Measurements from ENCODE around the gene CERCAM. TPM values are rescaled to one million over a fixed set of nuclear protein-coding genes. Genes with fewer than 3 reads are reported as not detected.
"Not testable (repeated sequence)": the region's sequence is repeated elsewhere in the genome, so short reads cannot be mapped to it uniquely, and the experiment has no call there.

The CERCAM gene
- total RNA-seq, 4 donors from 2014 or later = 25.1 to 70.7 (median 39.8) TPM

GRCh38 chr9:128420060-128420650 lies 502 bp upstream of the CERCAM start:
- Histone ChIP-seq H3K27ac (peak overlapping the region; percentile 78 to 93), H3K27me3 (peaks cover 0 to 3% of the 10 kb centered on the region in 2 donors), H3K9me3 (no peaks in the 10 kb centered on the region), H3K4me1 (peaks cover 0 to 6% of the 10 kb centered on the region in 2 donors), H3K4me3 (peak overlapping the region; percentile 63 to 94), H3K36me3 (no peaks in the 10 kb centered on the region)
- intact Hi-C loops (cut with DNase I; ENCODE audit: low total_unique reads) = no loop called here
- peak; percentile 64 to 80 for DNase-seq
- TF ChIP-seq POLR2A (IDR thresholded peaks at IDR 0.05) (no peak), CTCF (IDR thresholded peaks at IDR 0.05) (peak; percentile 61 to 97 (median 78))

DNA sequence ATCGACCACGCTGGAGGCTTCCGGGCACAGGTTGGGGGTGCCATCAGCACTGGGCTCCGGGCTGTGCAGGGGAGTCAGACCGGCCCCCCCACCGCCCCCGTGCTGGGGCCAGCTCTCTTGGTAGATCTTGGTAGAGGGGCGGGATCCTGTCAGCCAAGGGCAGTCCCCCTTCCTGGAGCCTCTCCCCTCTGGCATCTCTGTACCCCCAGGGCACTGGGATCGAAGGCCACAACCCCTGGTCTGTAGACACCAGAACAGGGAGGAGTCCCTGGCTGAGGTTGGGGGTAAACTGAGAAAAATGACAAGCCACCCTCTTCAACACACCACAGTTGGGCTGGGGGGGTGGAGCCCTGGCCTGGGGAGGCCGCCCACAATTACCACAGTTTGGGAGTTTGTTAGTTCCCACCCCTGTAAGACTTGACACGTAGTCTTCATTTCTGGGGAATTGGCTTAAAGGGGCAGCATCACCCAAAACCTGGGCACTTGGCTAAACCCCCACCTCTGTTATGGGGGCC lies 882 bp downstream of the CERCAM start:
- peak overlapping the region; percentile 78 to 93 for H3K27ac ChIP-seq
- intact Hi-C loops (cut with DNase I; ENCODE audit: low total_unique reads) = no loop called here

DNA sequence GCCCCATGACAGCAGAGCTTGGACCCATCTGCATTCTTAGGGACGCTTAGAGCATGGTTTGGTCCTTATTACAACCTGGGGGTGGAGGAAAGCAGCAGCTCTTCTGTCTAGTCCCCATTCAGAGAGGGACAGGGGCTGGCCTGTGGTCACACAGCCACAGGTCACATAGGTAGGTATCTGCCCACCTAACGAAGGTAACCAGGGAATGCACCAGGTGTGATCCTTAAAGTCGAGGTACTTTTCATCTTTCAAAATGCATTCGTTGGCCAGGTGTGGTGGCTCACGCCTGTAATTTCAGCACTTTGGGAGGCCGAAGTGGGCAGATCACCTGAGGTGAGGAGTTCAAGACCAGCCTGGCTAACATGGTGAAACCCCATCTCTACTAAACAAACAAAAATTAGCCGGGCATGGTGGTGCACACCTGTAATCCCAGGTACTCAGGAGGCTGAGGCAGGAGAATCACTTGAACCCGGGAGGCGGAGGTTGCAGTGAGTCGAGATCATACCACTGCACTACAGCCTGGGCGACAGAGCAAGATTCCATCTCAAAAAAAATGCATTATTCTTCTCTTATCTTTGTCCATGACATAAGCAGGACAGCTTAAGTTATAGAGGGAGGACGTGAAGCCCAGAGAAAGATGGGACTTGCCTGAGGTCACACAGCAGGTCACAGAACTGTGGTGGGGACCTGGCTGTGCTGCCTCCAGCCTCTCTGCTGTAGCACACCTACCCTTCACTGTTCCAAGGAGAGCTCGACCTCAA lies 1.5 kb downstream of the CERCAM start:
- H3K27ac ChIP-seq = peak overlapping the region; percentile 78 to 93
- H3K36me3 ChIP-seq; H3K4me1 ChIP-seq; H3K4me3 ChIP-seq; H3K27me3 ChIP-seq; DNase-seq; intact Hi-C loops (cut with DNase I; ENCODE audit: low total_unique reads); H3K9me3 ChIP-seq: not testable (repeated sequence)

More for the DNA sequence above, 882 bp downstream of the CERCAM start:
- no peaks in the 10 kb centered on the region for H3K36me3 ChIP-seq
- H3K4me3 ChIP-seq = peak overlapping the region; percentile 63 to 94
- TF ChIP-seq CTCF (IDR thresholded peaks at IDR 0.05) = no peak
- TF ChIP-seq POLR2A (IDR thresholded peaks at IDR 0.05) = no peak
- H3K27me3 ChIP-seq = no peaks in the 10 kb centered on the region
- DNase-seq = peak; percentile 18 to 38
- H3K4me1 ChIP-seq = peaks cover 0 to 6% of the 10 kb centered on the region in 2 donors
- no peaks in the 10 kb centered on the region for H3K9me3 ChIP-seq

DNA sequence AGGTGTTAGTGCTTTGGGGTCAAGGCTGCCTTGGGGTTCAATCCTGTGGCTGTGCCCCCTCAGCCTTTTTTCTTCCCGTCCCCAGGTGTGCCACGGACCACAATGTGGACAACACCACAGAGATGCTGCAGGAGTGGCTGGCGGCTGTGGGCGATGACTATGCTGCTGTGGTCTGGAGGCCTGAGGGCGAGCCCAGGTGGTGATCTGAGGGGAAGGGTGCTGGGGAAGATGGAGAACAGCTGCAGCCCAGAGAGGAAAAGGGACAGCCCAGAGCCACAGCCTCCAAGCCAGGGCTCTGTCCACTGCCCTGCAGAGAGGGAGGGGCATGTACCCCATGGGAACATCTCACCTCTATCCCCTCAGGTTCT lies 2.1 kb downstream of the CERCAM start:
- Histone ChIP-seq H3K36me3 (no peaks in the 10 kb centered on the region), H3K27me3 (no peaks in the 10 kb centered on the region), H3K27ac (no peak overlapping the region), H3K4me3 (no peak overlapping the region), H3K4me1 (peaks cover 0 to 6% of the 10 kb centered on the region in 2 donors), H3K9me3 (no peaks in the 10 kb centered on the region)
- TF ChIP-seq CTCF (IDR thresholded peaks at IDR 0.05) = no peak
- TF ChIP-seq POLR2A (IDR thresholded peaks at IDR 0.05) = no peak
- DNase-seq = no peak
- intact Hi-C loops (cut with DNase I; ENCODE audit: low total_unique reads) = no loop called here

DNA sequence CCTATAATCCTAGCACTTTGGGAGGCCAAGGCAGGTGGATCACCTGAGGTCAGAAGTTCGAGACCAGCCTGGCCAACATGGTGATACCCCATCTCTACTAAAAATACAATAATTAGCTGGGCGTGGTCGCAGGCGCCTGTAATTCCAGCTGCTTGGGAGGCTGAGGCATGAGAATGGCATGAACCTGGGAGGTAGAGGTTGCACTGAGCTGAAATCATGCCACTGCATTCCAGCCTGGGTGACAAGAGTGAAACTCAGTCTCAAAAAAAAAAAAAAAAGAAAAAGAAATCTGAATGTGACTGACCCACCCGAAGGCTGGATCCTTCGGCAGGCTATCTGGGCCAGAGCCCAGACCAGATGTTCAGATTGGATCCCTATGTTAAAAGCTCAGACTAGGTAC lies 2.7 kb downstream of the CERCAM start:
- intact Hi-C loops (cut with DNase I; ENCODE audit: low total_unique reads); H3K36me3 ChIP-seq: not testable (repeated sequence)

GRCh38 chr9:128424268-128424780 lies 3.7 kb downstream of the CERCAM start:
- intact Hi-C loops (cut with DNase I; ENCODE audit: low total_unique reads) = no loop called here
- no peak overlapping the region for H3K27ac ChIP-seq

More for the DNA sequence above, 2.7 kb downstream of the CERCAM start:
- H3K27ac ChIP-seq, H3K27me3 ChIP-seq, DNase-seq, H3K9me3 ChIP-seq, H3K4me1 ChIP-seq, H3K4me3 ChIP-seq: not testable (repeated sequence)

More at GRCh38 chr9:128424268-128424780, 3.7 kb downstream of the CERCAM start:
- Histone ChIP-seq H3K27me3 (no peaks in the 10 kb centered on the region), H3K4me1 (peaks cover 0 to 6% of the 10 kb centered on the region in 2 donors), H3K36me3 (no peaks in the 10 kb centered on the region), H3K4me3 (no peak overlapping the region), H3K9me3 (no peaks in the 10 kb centered on the region)
- DNase-seq = no peak
- no peak for TF ChIP-seq POLR2A (IDR thresholded peaks at IDR 0.05)
- TF ChIP-seq CTCF (IDR thresholded peaks at IDR 0.05) = no peak

Data from uterus (tissue), 4 donors.